GM18909 (cell line): ENCODE measurements around the gene MYO5C.
"Not testable (repeated sequence)": the region's sequence is repeated elsewhere in the genome, so short reads cannot be mapped to it uniquely, and the experiment has no call there.

Experiments used
- ATAC-seq: cut with Tn5 transposase; IDR thresholded peaks from one replicate; pipeline ENCODE4 v1.9.1; 2021; ENCODE audit warnings: mild to moderate bottlenecking; ENCODE audit not compliant: unreplicated experiment, poor library complexity

The MYO5C gene

GRCh38 chr15:52183562-52184173, 111.9 kb downstream of the MYO5C start:
- ATAC-seq = no peak

GRCh38 chr15:52181938-52182780, 113.4 kb downstream of the MYO5C start:
- ATAC-seq = no peak

GRCh38 chr15:52180851-52181450, 114.7 kb downstream of the MYO5C start:
- ATAC-seq = no peak

GRCh38 chr15:52180196-52180835, 115.3 kb downstream of the MYO5C start:
- ATAC-seq = peak; percentile 33

DNA sequence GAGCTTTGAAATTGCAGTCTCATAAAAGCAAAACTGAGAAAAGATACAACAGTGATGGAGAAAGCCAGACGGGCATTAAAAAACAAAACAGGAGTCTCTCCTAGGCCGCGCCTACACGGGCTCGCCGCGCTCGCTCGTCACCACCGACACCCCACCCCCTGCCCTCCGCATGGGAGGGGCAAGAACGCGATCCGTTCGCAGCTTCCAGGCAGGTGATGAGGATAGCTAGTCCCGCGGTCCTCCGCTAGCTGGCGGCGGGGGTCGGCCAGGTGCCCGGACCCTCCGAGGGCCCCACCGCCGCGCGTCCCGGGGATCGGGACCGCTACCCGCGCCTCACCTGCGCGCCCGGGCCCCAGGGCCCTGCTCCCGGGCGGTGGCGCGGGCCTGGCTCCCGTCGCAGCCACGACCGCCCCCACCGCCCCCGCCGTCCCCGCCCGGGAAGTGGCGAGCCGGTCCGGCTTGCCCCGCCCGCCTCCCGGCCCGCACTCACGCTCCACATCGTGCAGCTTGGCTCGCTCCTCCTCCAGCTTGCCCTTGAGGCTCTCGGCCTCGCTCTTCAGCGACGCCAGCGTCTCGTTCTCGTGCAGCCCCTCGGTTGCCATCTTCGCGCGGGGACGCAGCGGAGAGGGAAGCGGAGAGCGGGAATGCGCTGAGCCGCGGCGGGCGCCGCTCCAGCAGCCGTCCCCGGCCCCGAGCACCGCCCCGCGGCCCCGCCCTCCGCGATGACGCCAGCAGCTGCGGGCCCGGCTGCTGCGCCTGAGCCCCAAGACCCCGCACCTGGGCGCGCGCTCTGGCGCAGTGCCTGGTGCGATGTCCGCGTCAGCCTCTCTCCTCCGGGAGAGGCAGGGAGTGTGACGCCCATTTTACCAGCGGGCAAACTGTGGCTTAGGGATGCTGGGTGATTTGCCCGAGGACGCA, 116.1 kb downstream of the MYO5C start:
- ATAC-seq = peak; percentile 86

DNA sequence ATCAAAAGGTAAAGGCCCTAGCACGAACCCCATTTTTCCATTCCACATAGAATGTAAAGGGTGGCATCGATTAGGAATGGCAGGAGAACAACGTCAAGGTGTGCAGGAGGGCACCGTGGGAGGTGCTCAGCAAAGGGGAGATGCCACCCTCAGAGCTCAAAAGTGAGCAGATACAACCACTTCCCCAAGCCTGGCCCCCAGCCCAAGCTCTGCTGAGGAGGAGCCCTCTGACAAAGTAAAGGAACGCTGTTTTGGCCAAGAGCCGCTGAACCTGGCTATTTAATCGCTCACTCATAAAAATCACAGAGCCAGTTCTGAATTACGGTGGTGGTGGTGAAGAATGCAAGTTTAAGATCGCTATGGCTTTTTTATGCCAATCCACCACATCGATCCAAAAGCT, 116.8 kb downstream of the MYO5C start:
- ATAC-seq = no peak

DNA sequence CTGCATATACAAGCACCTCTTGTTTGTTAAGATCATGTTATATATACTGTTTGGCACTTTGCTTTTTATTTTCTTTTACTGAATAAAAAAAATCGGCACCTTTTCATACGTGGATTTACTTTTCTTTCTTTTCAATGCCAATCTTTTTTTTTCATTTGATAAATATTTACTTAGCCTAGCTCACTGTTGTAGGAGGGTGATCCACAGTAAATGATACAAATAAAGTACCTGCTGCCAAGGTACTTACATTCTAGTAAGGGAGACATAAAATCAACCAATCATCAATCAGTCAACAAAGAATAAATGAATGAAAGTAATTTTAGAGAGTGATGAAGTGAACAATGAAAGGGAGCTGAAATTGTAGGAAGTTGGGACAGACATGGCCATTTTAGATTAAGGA, 122.7 kb downstream of the MYO5C start:
- ATAC-seq = no peak

GRCh38 chr15:52171807-52172206, 123.8 kb downstream of the MYO5C start:
- ATAC-seq = no peak

GRCh38 chr15:52171386-52171785, 124.2 kb downstream of the MYO5C start:
- ATAC-seq = no peak

GRCh38 chr15:52170199-52170598, 125.4 kb downstream of the MYO5C start:
- not testable (repeated sequence) for ATAC-seq

DNA sequence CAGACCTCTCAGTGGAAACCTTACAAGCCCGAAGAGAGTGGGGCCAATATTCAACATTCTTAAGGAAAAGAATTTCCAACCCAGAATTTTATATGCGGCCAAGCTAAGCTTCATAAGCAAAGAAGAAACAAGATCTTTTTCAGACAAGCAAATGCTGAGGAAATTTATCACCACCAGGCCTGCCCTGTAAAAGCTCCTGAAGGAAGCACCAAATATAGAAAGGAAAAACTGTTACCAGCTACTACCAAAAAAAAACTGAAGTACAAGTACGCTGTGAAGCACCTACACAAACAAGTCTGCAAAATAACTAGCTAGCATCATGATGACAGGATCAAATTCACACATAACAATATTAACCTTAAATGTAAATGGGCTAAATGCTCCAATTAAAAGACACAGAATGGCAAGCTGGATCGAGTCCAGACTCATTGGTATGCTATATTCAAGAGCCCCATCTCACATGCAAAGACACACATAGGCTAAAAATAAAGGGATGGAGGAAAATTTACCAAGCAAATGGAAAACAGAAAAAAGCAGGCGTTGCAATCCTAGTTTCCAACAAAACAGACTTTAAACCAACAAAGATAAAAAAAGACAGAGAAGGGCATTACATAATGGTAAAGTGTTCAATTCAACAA, 130.0 kb downstream of the MYO5C start:
- not testable (repeated sequence) for ATAC-seq

DNA sequence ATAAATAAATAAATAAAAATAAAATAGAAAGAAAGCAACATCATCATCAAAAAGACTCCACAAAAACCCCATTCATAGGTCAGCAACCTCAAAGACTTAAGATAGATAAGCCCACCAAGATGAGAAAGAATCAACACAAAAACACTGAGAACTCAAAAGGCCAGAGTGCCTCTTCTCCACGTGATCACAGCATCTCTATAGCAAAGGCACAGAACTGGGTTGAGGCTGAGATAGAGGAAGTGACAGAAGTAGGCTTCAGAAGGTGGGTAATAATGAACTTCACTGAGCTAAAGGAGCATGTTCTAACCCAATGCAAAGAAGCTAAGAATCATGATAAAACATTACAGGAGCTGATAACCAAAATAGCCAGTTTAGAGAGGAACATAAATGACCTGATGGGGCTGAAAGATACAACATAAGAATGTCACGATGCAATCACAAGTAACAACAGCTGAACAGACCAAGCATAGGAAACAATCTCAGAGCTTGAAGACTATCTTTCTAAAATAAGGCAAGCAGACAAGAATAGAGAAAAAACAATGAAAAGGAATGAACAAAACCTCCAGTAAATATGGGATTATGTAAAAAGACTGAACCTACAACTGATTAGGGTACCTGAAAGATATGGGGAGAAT, 130.9 kb downstream of the MYO5C start:
- ATAC-seq = no peak

DNA sequence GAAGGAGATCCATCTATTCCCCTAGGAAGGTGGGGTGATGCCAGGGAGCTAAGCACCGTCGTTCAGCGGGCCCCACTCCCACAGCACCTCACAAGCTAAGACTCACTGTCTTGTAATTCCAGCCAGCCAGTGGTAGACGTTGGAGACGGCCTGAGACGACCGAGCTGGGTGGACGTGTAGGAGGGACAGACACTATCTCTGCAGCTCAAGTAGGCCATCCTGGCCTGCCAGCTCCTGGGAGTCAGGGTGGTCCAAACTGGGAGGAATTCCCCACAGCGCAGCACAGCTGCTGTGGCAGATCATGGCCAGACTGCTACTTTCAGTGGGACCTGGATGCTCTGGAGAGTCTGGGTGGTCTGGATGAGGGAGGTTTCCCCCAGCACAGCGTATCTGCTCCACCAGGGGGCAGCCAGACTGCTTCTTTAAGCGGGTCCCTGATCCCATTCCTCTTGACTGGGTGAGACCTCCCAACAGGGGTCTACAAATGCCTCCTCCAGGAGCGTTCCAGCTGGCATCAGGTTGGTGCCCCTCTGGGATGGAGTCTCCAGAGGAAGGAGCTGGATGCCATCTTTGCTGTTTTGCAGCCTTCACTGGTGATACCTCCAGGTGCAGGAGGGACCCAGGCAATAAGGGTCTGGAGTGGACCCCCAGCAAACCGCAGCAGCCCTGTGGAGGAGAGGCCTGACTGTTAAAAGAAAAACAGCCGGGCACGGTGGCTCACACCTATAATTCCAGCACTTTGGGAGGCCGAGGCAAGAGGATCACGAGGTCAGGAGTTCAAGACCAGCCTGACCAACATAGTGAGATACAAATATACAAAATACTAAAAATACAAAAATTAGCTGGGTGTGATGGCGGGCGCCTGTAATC, 132.0 kb downstream of the MYO5C start:
- no peak for ATAC-seq

GRCh38 chr15:52162876-52163275, 132.7 kb downstream of the MYO5C start:
- ATAC-seq = no peak

DNA sequence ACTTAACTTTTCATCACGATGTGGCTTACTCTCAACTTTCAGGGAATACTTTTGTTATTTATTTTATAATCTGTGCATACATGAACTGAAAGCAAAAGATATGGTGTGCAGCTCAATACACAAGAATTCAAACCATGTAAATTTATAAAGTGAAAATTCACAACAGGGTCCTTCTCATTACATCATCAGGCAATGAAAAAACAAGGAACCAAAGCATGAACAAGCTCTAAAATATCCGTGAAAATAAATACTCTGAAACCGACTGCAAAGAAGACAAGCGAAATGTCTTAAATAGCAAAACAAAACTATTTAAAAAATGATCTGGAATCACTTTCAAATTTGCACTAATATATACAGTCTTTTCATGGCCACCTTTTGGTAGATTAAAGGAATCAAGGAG, 133.3 kb downstream of the MYO5C start:
- no peak for ATAC-seq

DNA sequence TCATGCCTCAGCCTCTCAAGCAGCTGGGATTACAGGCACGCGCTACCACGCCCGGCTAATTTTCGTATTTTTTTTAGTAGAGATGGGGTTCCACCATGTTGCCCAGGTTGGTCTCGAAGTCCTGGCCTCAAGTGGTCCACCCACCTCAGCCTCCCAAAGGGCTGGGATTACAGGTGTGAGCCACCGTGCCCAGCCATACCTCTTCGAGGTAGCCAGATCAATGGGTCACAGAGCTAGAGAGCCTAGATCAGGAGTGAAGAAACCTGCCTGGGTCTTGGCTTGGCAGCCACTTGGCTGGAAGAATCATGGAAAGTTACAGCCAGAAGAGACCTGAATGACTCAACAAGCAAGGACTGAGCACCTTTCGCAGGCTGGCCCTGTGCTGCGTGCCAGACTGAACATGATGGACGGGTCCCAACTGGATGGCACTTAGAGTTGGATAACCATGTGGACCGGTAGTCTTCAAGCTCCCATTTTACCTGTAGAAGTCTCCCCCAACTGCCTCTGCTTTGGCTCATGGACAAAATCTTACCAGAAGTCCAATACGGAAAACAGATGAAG, 134.1 kb downstream of the MYO5C start:
- no peak for ATAC-seq

- no peak for ATAC-seq
These were observed 136.0 kb downstream of the MYO5C start for GRCh38 chr15:52159645-52160044.
